DMS79 treated with DMSO at 0.1 percent for 48 hours (cell line): ENCODE data around the gene GINS1.

Experiments used
- DNase-seq: peaks from one replicate; lab custom pipeline; 2025; lab: John Stamatoyannopoulos, UW

The GINS1 gene

DNA sequence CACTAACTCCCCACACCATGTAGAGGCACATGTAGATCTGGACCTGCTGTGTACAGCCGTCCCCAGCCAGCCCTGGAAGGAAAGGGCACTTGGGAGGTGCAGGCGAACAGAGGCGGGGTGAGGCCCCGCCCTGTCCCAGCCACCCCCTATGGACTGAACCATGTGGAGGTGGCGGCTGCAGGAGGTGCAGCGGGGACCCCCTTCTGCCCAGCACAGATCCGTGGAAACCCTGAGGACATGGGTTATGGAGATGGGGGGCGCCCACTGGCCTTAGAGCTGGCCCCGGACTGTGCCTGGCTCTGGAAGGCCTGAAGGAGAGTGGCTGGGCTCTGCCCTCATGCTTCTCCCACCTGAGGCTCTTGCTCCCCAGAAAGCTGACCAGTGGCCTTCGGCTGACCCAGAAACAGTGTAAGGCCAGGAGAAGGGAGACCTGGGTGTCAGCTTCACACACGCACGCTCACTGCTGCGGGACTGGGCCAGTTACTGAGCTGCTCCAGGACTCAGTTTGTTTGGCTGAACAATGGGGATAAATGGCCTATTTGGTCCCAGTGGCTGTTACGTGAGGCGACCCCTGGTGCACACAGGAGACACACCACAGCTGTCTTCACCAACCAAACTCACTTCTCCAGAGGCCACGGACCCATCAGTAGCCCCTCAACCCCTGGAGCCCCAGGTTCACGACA, 87.2 kb downstream of the GINS1 start:
- DNase-seq: no peak

DNA sequence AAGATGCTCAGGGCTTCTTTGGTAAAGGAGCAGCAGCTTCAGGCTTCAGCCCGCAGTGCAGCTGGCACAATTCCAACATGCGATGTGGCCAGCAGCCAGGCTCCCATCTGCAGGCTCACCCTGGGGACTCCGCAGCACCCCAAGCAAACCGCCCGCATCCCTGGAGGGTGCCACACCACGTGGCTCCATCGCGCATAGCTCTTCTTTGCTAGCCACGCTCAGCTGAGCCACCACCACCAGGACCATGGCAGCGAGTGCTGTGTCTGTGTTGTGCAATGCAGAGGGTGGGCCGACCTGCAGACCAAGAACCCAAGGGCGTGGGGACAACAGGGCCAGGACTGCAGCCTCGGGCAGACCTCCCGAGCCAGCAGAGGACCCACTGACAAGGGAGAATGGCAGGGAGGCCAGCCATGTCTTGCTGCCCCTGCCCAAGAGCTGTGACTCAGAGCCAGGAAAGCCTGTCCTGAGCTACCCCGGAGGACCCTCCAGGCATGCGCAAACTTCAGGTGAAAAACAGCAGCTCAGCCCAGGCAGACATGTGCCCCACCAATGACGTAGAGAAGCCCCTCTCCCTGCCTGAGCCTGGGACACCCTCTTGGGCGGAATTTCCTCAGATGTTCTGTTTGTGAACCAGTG, 87.8 kb downstream of the GINS1 start:
- DNase-seq: no peak

DNA sequence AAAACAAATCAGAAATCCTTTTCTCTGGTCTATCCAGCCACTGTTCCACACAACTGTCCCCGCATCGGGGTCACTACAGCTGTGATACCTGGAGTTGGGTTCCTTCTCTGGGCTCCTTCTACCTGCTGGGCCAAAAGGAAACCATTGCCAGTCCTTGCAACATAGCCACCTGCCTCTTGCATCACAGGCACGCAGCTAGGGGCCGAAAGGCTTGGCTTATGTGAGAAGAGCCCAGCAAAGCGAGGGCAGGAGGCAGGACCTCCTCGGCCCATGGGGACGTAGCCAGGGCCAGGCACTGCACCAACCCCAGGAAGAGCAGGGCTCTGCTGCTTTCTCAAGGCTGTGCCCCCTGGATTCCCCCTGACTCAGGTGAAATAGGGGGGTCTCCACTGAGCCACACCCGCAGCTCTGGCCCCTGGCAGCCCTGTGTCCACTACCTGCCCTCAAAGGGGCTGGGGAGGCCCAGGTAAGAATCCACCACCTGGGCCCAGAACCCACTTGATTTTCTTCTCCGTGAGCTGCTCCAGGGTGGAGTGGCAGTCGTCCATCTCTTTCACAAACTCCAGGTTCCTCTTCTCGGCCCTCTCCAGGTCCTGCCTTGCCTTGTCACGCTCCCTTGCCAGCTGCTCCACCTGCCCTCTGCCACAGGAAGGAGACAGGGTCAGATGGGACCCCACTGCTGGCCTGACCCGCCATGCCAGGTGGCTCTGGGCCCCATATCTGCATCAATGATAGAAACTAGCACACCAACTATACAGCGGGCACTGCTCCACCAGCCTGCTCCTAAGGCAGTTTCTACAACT, 88.9 kb downstream of the GINS1 start:
- no peak for DNase-seq

DNA sequence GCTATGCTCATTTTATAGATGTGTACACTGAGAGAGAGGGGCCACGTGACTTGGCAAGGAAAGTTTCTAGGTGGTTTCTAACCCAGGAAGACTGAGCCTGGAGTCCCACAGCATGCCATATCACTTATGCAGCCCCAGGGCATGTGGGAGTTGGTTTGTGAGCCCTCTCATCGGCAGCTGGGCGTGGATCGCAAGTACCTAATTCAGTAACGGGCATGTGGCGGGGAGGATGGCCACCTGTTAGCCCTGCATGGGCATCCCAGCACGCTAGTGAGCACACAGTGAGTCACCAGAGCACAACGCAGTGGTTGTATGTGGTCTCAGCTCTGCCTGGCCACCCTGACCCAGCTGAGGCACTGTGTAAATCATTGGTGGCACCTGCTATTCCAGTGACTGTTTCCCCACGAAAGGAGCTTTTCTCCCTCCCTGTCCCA, 89.5 kb downstream of the GINS1 start:
- DNase-seq: no peak

DNA sequence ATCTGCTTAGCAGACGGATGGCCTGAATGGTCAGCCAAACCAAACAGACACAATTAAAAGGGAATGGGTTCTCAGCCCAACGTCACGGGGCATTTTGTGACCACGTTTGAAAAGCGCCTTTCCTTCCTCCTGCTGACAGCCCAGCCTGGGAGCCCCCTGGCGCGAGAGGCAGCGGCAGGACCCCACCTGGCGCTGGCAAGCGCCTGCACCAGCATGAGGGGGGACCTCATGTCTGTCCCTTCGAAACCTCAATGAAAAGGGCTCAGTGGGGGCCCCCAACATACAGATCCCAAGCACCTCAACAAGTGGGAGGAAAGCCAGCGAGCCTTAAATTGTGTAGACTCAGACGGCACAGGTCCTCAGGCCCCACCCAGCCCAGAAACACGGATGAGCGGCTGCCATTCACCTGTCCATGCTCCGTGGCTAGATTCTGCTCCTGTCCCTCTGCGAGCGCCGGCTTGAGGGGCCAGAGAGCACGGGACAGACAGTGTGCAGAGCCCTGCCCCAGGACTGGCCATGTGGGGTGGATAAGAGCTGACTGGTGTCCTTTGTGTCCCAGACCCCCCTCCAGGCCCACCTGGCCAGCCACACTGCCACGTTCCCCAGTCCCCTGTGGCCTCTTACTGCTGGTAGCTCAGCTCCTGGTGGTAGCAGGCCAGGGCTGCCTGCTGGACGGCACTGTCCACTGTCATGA, 90.3 kb downstream of the GINS1 start:
- no peak for DNase-seq
